ENCODE results near the gene HDAC7. TPM values are rescaled to one million over a fixed set of nuclear protein-coding genes. Genes with fewer than 3 reads are reported as not detected.

HDAC7 gene
- total and polyA plus RNA-seq, 4 donors = 49.3 to 119 (median 69.7) TPM

- Histone ChIP-seq H3K9ac (ENCODE audit: insufficient read depth in 1 of 2, low read length in 2 of 2) (no peak overlapping the region), H3K4me1 (ENCODE audit: control insufficient read depth in 5 of 5, insufficient read depth in 5 of 5, low read length in 5 of 5) (no peaks in the 10 kb centered on the region), H3K27me3 (ENCODE audit: control insufficient read depth in 3 of 3, insufficient read depth in 3 of 3, low read length in 2 of 3) (no peaks in the 10 kb centered on the region), H3K27ac (ENCODE audit: low read depth in 1 of 2, low read length in 1 of 2) (no peak overlapping the region), H3K9me3 (ENCODE audit: control insufficient read depth in 4 of 4, insufficient read depth in 3 of 4, low read length in 3 of 4) (no peaks in the 10 kb centered on the region), H3K4me3 (no peak overlapping the region), H3K36me3 (ENCODE audit: control insufficient read depth in 4 of 4, insufficient read depth in 4 of 4, low read length in 4 of 4) (peaks cover 35 to 90% (median 55%) of the 10 kb centered on the region in 4 donors)
- ATAC-seq (ENCODE audit: insufficient read depth, low FRiP score) (no peak), DNase-seq (no peak)
- TF ChIP-seq CTCF (IDR thresholded peaks at IDR 0.05; ENCODE audit: control extremely low read depth, extremely low read depth) = no peak
- 93% methylated on average over 22 of the region's 22 CpGs for WGBS, 2 donors
Observed at GRCh38 chr12:47789712-47790489, 29.8 kb downstream of the HDAC7 start.

- 96 to 97% methylated on average over 5 of the region's 5 CpGs for WGBS, 2 donors
- DNase-seq (no peak), ATAC-seq (ENCODE audit: insufficient read depth, low FRiP score) (no peak)
- no peak for TF ChIP-seq CTCF (IDR thresholded peaks at IDR 0.05; ENCODE audit: control extremely low read depth, extremely low read depth)
- peaks cover 33 to 88% (median 54%) of the 10 kb centered on the region in 4 donors for H3K36me3 ChIP-seq (ENCODE audit: control insufficient read depth in 4 of 4, insufficient read depth in 4 of 4, low read length in 4 of 4)
- no peaks in the 10 kb centered on the region for H3K9me3 ChIP-seq (ENCODE audit: control insufficient read depth in 4 of 4, insufficient read depth in 3 of 4, low read length in 3 of 4)
- H3K4me3 ChIP-seq = no peak overlapping the region
- H3K27ac ChIP-seq (ENCODE audit: low read depth in 1 of 2, low read length in 1 of 2) = no peak overlapping the region
- no peaks in the 10 kb centered on the region for H3K27me3 ChIP-seq (ENCODE audit: control insufficient read depth in 3 of 3, insufficient read depth in 3 of 3, low read length in 2 of 3)
- H3K4me1 ChIP-seq (ENCODE audit: control insufficient read depth in 5 of 5, insufficient read depth in 5 of 5, low read length in 5 of 5) = no peaks in the 10 kb centered on the region
- no peak overlapping the region for H3K9ac ChIP-seq (ENCODE audit: insufficient read depth in 1 of 2, low read length in 2 of 2)
Observed at GRCh38 chr12:47789141-47789540, 30.6 kb downstream of the HDAC7 start.

GRCh38 chr12:47787596-47788319, 31.9 kb downstream of the HDAC7 start:
- no peak for ATAC-seq (ENCODE audit: insufficient read depth, low FRiP score)

More at GRCh38 chr12:47787596-47788319, 31.9 kb downstream of the HDAC7 start:
- Histone ChIP-seq H3K9me3 (ENCODE audit: control insufficient read depth in 4 of 4, insufficient read depth in 3 of 4, low read length in 3 of 4) (no peaks in the 10 kb centered on the region), H3K4me3 (no peak overlapping the region), H3K27ac (ENCODE audit: low read depth in 1 of 2, low read length in 1 of 2) (no peak overlapping the region), H3K9ac (ENCODE audit: insufficient read depth in 1 of 2, low read length in 2 of 2) (no peak overlapping the region), H3K4me1 (ENCODE audit: control insufficient read depth in 5 of 5, insufficient read depth in 5 of 5, low read length in 5 of 5) (no peaks in the 10 kb centered on the region), H3K36me3 (ENCODE audit: control insufficient read depth in 4 of 4, insufficient read depth in 4 of 4, low read length in 4 of 4) (peaks cover 22 to 91% (median 54%) of the 10 kb centered on the region in 4 donors), H3K27me3 (ENCODE audit: control insufficient read depth in 3 of 3, insufficient read depth in 3 of 3, low read length in 2 of 3) (no peaks in the 10 kb centered on the region)
- TF ChIP-seq CTCF (IDR thresholded peaks at IDR 0.05; ENCODE audit: control extremely low read depth, extremely low read depth) = no peak
- 82 to 84% methylated on average over 14 of the region's 14 CpGs for WGBS, 2 donors
- no peak for DNase-seq
